NCI-H146 treated with DMSO at 0.1 percent for 48 hours (cell line): ENCODE data around the gene SIGLEC8.

ENCODE experiments used
- DNase-seq: peaks from one replicate; lab custom pipeline; 2025; ENCODE audit not compliant: unreplicated experiment; lab: John Stamatoyannopoulos, UW

SIGLEC8 gene

DNA sequence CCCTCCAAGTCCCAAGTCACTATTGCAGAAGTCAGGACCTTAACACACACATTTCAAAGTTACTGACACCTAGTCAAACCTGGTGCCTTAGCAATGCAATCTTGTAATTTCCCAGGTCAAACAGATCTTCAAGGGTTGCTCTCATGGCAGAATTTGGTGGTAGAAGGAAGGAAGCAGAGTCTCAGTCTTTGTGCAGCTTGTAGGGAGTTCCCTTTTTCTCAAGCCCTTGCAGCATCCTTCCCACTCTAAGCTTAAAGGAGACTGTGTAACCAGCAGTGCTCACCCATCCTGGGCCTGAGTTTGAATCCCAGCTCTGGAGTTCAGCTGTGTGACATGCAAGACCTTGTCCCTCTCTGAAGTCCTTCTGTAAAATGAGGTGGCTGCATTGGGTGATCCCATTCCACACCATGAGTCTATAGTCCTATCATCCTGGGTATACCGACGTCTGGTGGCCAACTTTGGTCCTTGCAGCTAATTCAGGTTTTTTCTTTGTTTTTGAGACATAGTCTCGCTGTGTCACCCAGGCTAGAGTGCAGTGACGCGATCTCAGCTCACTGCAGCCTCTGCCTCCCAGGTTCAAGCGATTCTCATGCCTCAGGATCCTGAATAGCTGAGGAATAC, 50.6 kb downstream of the SIGLEC8 start:
- no peak for DNase-seq

DNA sequence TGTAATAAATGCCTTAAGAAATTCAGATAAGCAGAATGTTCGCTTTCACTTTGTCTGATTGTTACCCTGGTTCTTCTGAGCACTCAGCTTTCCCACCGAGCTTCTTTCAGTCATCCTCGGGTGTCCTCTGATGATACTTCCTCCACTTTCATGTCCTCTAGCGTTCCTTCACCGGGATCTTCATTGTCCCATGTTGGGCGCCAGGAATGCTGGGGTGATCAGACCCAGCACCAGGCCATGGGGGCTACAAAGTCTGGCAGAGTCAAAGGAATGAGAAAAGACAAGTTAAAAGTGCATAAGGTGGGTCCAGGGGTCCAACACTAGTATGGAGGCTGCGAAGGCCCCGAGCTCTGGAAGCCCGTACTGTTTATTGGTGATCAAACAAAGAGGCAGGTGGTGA, 56.1 kb downstream of the SIGLEC8 start:
- DNase-seq = no peak
